HepG2 (cell line): Measurements from ENCODE around the gene IGSF11. TPM values are rescaled to one million over a fixed set of nuclear protein-coding genes. Genes with fewer than 3 reads are reported as not detected.

Experiments used
- ATAC-seq: fragments of 200-7000 bp; cut with Tn5 transposase; 3 replicates; pipeline ENCODE4 v1.9.1; 2020; ENCODE audit warnings: mild to moderate bottlenecking, moderate library complexity
- BruUV-seq: library from RNA; stranded (reverse); fragments of 400-500 nt; replicated peaks from 2 replicates; lab custom pipeline; 2021; lab: Mats Ljungman, UMichigan
- CTCF ChIA-PET: fragments of 300-600 bp; formaldehyde crosslinking; extraction: SDS; loops from one replicate; lab custom pipeline; 2021; ENCODE audit warnings: low total read pairs, inconsistent platforms, low intra/inter-chr PET ratio; lab: Yijun Ruan, JAX
- POLR2A ChIA-PET: fragments of 350-600 bp; sonication (Branson Sonifier 250); formaldehyde crosslinking; loops from one replicate; lab custom pipeline; 2020; ENCODE audit warnings: antibody characterized with exemption, inconsistent platforms; lab: Yijun Ruan, JAX
- DNase-seq: peaks from one replicate; pipeline ENCODE4 v3.0.0-alpha.2; 2015; ENCODE audit warnings: low spot score
- FAIRE-seq: peaks from 3 replicates; lab custom pipeline; 2011; peaks lifted over from hg19 to GRCh38; lab: Jason Lieb, UNC
- H2AFZ ChIP-seq: one replicate; pipeline ENCODE4 v1.6.1; 2011; ENCODE audit warnings: low read length, inconsistent platforms
- H3K27ac ChIP-seq: fragments of 300-600 bp; 3 replicates; pipeline ENCODE4 v1.8.0; 2011; ENCODE audit warnings: mixed run types, mild to moderate bottlenecking, mixed read lengths, low read length, inconsistent platforms; ENCODE audit not compliant: insufficient read depth; ENCODE audit errors: extremely low read length
- H3K27me3 ChIP-seq, 2 experiments: fragments of 200-600 bp in 1 of 2; 2 replicates in 1 of 2; 3 replicates in 1 of 2; pipeline versions ENCODE4 v1.6.0 to v1.8.0; 2011; ENCODE audit warnings: low read length in 2 of 2, mild to moderate bottlenecking in 2 of 2, moderate library complexity in 2 of 2, inconsistent platforms in 1 of 2; ENCODE audit not compliant: insufficient read depth in 2 of 2, control insufficient read depth in 1 of 2
- H3K36me3 ChIP-seq, 2 experiments: fragments of 200-600 bp in 1 of 2; replicated peaks in 1 of 2; 2 replicates in 1 of 2; 3 replicates in 1 of 2; pipeline versions ENCODE4 v1.5.1 to v1.8.0; 2011; ENCODE audit warnings: low read length in 2 of 2, inconsistent platforms in 1 of 2; ENCODE audit not compliant: insufficient read depth in 2 of 2, control insufficient read depth in 1 of 2
- H3K4me1 ChIP-seq: 2 replicates; pipeline ENCODE4 v1.5.1; 2012; ENCODE audit warnings: low read length, inconsistent platforms; ENCODE audit not compliant: insufficient read depth
- H3K4me2 ChIP-seq: 2 replicates; pipeline ENCODE4 v1.6.0; 2011; ENCODE audit warnings: low read depth, low read length, inconsistent platforms
- H3K4me3 ChIP-seq, 3 experiments: fragments of 200-600 bp in 1 of 3; sonication (generic), shearing (Covaris generic) in 1 of 3; replicated peaks in 1 of 3; 2 replicates each; pipeline ENCODE4 v1.5.1; 2011 to 2016; ENCODE audit warnings: low read length in 3 of 3, inconsistent platforms in 2 of 3, low read depth in 2 of 3, mild to moderate bottlenecking in 2 of 3, control low read depth in 1 of 3, mixed read lengths in 1 of 3; ENCODE audit not compliant: insufficient read depth in 1 of 3
- H3K79me2 ChIP-seq: one replicate; pipeline ENCODE4 v1.6.1; 2011; ENCODE audit warnings: low read length, inconsistent platforms; ENCODE audit not compliant: insufficient read depth
- H3K9ac ChIP-seq: 2 replicates; pipeline ENCODE4 v1.6.0; 2011; ENCODE audit warnings: mild to moderate bottlenecking, low read depth, low read length, inconsistent platforms; ENCODE audit not compliant: insufficient read depth
- H3K9me3 ChIP-seq: 2 replicates; pipeline ENCODE4 v1.5.1; 2012; ENCODE audit warnings: mild to moderate bottlenecking, low read length
- H4K20me1 ChIP-seq: 2 replicates; pipeline ENCODE4 v1.6.0; 2011; ENCODE audit warnings: inconsistent platforms, mild to moderate bottlenecking, low read length, moderate library complexity; ENCODE audit not compliant: insufficient read depth
- BORCS8-MEF2B ChIP-seq: sonication (generic); formaldehyde crosslinking; IDR thresholded peaks from 2 replicates; pipeline ENCODE4 v1.8.0; 2022; ENCODE audit warnings: mild to moderate bottlenecking, missing genetic modification reagents
- FOXA1 ChIP-seq, 2 experiments: fragments of 450-650 bp in 1 of 2; sonication (generic) in 1 of 2; formaldehyde crosslinking in 1 of 2; IDR thresholded peaks; 2 replicates each; pipeline versions ENCODE4 v1.4.0 to v1.6.1; 2016 to 2020; ENCODE audit warnings: missing genetic modification reagents in 1 of 2
- GPN1 ChIP-seq: sonication (generic); formaldehyde crosslinking; IDR thresholded peaks from 2 replicates; pipeline ENCODE4 v1.5.1; 2020; ENCODE audit warnings: missing genetic modification reagents, borderline replicate concordance
- HNRNPK ChIP-seq: fragments of 200-400 bp; formaldehyde crosslinking; IDR thresholded peaks from 2 replicates; pipeline ENCODE4 v1.6.1; 2018; ENCODE audit warnings: low read length, low read depth, moderate library complexity, mild to moderate bottlenecking; ENCODE audit not compliant: poor library complexity, severe bottlenecking
- KDM6A ChIP-seq: IDR thresholded peaks from 2 replicates; pipeline ENCODE4 v1.6.1; 2016; ENCODE audit warnings: low read depth
- MEIS1 ChIP-seq: sonication (generic); formaldehyde crosslinking; IDR thresholded peaks from 2 replicates; pipeline ENCODE4 v1.9.0; 2021; ENCODE audit warnings: mild to moderate bottlenecking, missing genetic modification reagents, moderate library complexity, borderline replicate concordance
- NPAS2 ChIP-seq: sonication (generic); formaldehyde crosslinking; IDR thresholded peaks from 2 replicates; pipeline ENCODE4 v1.8.0; 2022; ENCODE audit warnings: mild to moderate bottlenecking, missing genetic modification reagents, borderline replicate concordance
- POLR2AphosphoS5 ChIP-seq: IDR thresholded peaks from 2 replicates; pipeline ENCODE4 v1.6.1; 2012; ENCODE audit warnings: low read depth, low read length
- RFXANK ChIP-seq: IDR thresholded peaks from 2 replicates; pipeline ENCODE4 v1.6.1; 2016
- SMARCE1 ChIP-seq: fragments of 450-650 bp; IDR thresholded peaks from 2 replicates; pipeline ENCODE4 v1.6.1; 2017; ENCODE audit warnings: borderline replicate concordance
- ZBTB4 ChIP-seq: sonication (generic); formaldehyde crosslinking; IDR thresholded peaks from 2 replicates; pipeline ENCODE4 v1.4.0; 2020; ENCODE audit warnings: missing genetic modification reagents, mild to moderate bottlenecking, borderline replicate concordance
- ZC3H4 ChIP-seq: sonication (generic); formaldehyde crosslinking; IDR thresholded peaks from 2 replicates; pipeline ENCODE4 v1.4.0; 2020; ENCODE audit warnings: missing genetic modification reagents, borderline replicate concordance
- ZNF30 ChIP-seq: sonication (generic); formaldehyde crosslinking; IDR thresholded peaks from 2 replicates; pipeline ENCODE4 v1.5.0; 2020; ENCODE audit warnings: mild to moderate bottlenecking, missing genetic modification reagents
- ZNF317 ChIP-seq: sonication (generic); formaldehyde crosslinking; IDR thresholded peaks from 2 replicates; pipeline ENCODE4 v1.5.0; 2020; ENCODE audit warnings: mild to moderate bottlenecking, missing genetic modification reagents
- ZNF343 ChIP-seq: sonication (generic); formaldehyde crosslinking; IDR thresholded peaks from 2 replicates; pipeline ENCODE4 v1.4.0; 2020; ENCODE audit warnings: mild to moderate bottlenecking, missing genetic modification reagents
- ZNF354B ChIP-seq: sonication (generic); formaldehyde crosslinking; IDR thresholded peaks from 2 replicates; pipeline ENCODE4 v1.8.0; 2022; ENCODE audit warnings: mild to moderate bottlenecking, missing genetic modification reagents
- ZNF431 ChIP-seq: sonication (generic); formaldehyde crosslinking; IDR thresholded peaks from 2 replicates; pipeline ENCODE4 v1.9.0; 2022; ENCODE audit warnings: missing genetic modification reagents, low read depth, mild to moderate bottlenecking, borderline replicate concordance
- ZNF614 ChIP-seq: IDR thresholded peaks from 2 replicates; pipeline ENCODE4 v1.6.1; 2018; ENCODE audit warnings: missing biosample characterization, missing genetic modification reagents, inconsistent platforms, borderline replicate concordance
- ZSCAN21 ChIP-seq: sonication (generic); formaldehyde crosslinking; IDR thresholded peaks from 2 replicates; pipeline ENCODE4 v1.8.0; 2022; ENCODE audit warnings: mild to moderate bottlenecking, missing genetic modification reagents, moderate library complexity, borderline replicate concordance
- WGBS: methylation state at CpG from one replicate; pipeline ENCODE4 v1.1.6; 2017; ENCODE audit warnings: low lambda C conversion rate; 5-methylcytosine and 5-hydroxymethylcytosine counted together
- in situ Hi-C: cut with HindIII; loops from 2 replicates; pipeline ENCODE4 v1.10.0; 2017; ENCODE audit warnings: low pct_unique_long_range_greater_than_20kb; ENCODE audit not compliant: extremely low pct_ligation_motif_present
- intact Hi-C: fragments of 100-400 bp; cut with micrococcal nuclease; formaldehyde crosslinking; loops from one replicate; pipeline ENCODE4 v1.10.0; 2022; ENCODE audit not compliant: unreplicated experiment
- polyA plus RNA-seq, 8 experiments: library from polyadenylated mRNA; depleted of rRNA in 3 of 8; stranded (reverse) in 7 of 8; unstranded in 1 of 8; fragments of >200 nt; fragmentation: Illumina TruSeq in 4 of 8; extraction: Trizol in 4 of 8; gene quantifications; 2 replicates each; pipeline versions ENCODE4 v1.2.1 to v1.2.3, GENCODE V29; 2011 to 2016; ENCODE audit warnings: low read depth in 4 of 8, missing spikeins in 1 of 8, mixed read lengths in 1 of 8; ENCODE audit not compliant: insufficient read depth in 1 of 8
- total RNA-seq, 5 experiments: library from RNA; depleted of rRNA; stranded (reverse); fragments of >200 nt; fragmentation: Illumina TruSeq; extraction: Trizol; gene quantifications; 2 replicates each; pipeline ENCODE4 v1.2.3, GENCODE V29; 2016; ENCODE audit warnings: low read depth in 1 of 5

The IGSF11 gene
- total and polyA plus RNA-seq, 2 of the 13 experiments (the other 11 are each of a cell fraction or from before 2014, with no cell fraction given), result not detected

- H3K79me2 ChIP-seq, result no peaks in the 10 kb centered on the region
- 0 out of 5 replicates have a peak, but pooled peaks cover 0 to 3% of the 10 kb centered on the region in 2 experiments for H3K27me3 ChIP-seq
- H4K20me1 ChIP-seq, result no peaks in the 10 kb centered on the region
- no peak overlapping the region for H3K9ac ChIP-seq
- in situ Hi-C loops (no loop called here), intact Hi-C loops (no loop called here)
- no peaks in the 10 kb centered on the region for H3K4me1 ChIP-seq
- H3K9me3 ChIP-seq, result no peaks in the 10 kb centered on the region
- FAIRE-seq (no peak), ATAC-seq (no peak), DNase-seq (no peak)
- H3K27ac ChIP-seq, result no peak overlapping the region
- no peak for TF ChIP-seq ZNF317 (CRISPR knock-in tag)
- TF ChIP-seq MEIS1, result no peak
- no peak for TF ChIP-seq ZNF343 (CRISPR knock-in tag)
- TF ChIP-seq ZNF614, result no peak
- TF ChIP-seq RFXANK, result no peak
- no peak for TF ChIP-seq ZNF30 (CRISPR knock-in tag)
- no peak overlapping the region for H3K4me3 ChIP-seq
- ChIA-PET CTCF (no interaction called here), POLR2A (no interaction called here)
- H3K36me3 ChIP-seq, result no peaks in the 10 kb centered on the region
- no TSS peak for BruUV-seq
- H2AFZ ChIP-seq, result no peak overlapping the region
- no peak overlapping the region for H3K4me2 ChIP-seq
- WGBS, result 3% methylated on average over 6 of the region's 6 CpGs
These were observed 107.2 kb downstream of the IGSF11 start for GRCh38 chr3:118927449-118927848.

- no peak overlapping the region for H3K4me3 ChIP-seq
- ChIA-PET POLR2A (no interaction called here), CTCF (no interaction called here)
- no peaks in the 10 kb centered on the region for H4K20me1 ChIP-seq
- H3K9ac ChIP-seq, result no peak overlapping the region
- H3K27ac ChIP-seq, result no peak overlapping the region
- H2AFZ ChIP-seq, result no peak overlapping the region
- DNase-seq (no peak), FAIRE-seq (no peak), ATAC-seq (no peak)
- in situ Hi-C loops (no loop called here), intact Hi-C loops (no loop called here)
- no peak overlapping the region for H3K4me2 ChIP-seq
- no peaks in the 10 kb centered on the region; a peak in 1 of 5 replicates for H3K27me3 ChIP-seq
- no peaks in the 10 kb centered on the region for H3K36me3 ChIP-seq
- H3K9me3 ChIP-seq, result no peaks in the 10 kb centered on the region
- no peaks in the 10 kb centered on the region for H3K79me2 ChIP-seq
- no TSS peak for BruUV-seq
- WGBS, result 0% methylated on average over 3 of the region's 3 CpGs
- no peaks in the 10 kb centered on the region for H3K4me1 ChIP-seq
- TF ChIP-seq POLR2AphosphoS5, result no peak
- TF ChIP-seq ZC3H4, result no peak
- TF ChIP-seq KDM6A (CRISPR knock-in tag), result no peak
- TF ChIP-seq NPAS2 (CRISPR knock-in tag), result no peak
- TF ChIP-seq SMARCE1, result no peak
- no peak for TF ChIP-seq ZNF431 (CRISPR knock-in tag)
- TF ChIP-seq ZSCAN21 (CRISPR knock-in tag), result no peak
- TF ChIP-seq ZNF354B (CRISPR knock-in tag), result no peak
- TF ChIP-seq HNRNPK, result no peak
- TF ChIP-seq FOXA1 (IDR thresholded peaks at IDR 0.05), result no peak
- no peak for TF ChIP-seq FOXA1 (CRISPR knock-in tag; IDR thresholded peaks at IDR 0.05)
- TF ChIP-seq GPN1 (CRISPR knock-in tag), result no peak
- TF ChIP-seq ZBTB4 (CRISPR knock-in tag), result no peak
- no peak for TF ChIP-seq BORCS8-MEF2B (CRISPR knock-in tag)
These were observed 122.5 kb downstream of the IGSF11 start for GRCh38 chr3:118912188-118912587.
